ENCODE measurements around the gene RASAL2. TPM values are rescaled to one million over a fixed set of nuclear protein-coding genes. Genes with fewer than 3 reads are reported as not detected.

RASAL2 gene
- total RNA-seq, 1 experiment from 2014 or later: not detected

DNA sequence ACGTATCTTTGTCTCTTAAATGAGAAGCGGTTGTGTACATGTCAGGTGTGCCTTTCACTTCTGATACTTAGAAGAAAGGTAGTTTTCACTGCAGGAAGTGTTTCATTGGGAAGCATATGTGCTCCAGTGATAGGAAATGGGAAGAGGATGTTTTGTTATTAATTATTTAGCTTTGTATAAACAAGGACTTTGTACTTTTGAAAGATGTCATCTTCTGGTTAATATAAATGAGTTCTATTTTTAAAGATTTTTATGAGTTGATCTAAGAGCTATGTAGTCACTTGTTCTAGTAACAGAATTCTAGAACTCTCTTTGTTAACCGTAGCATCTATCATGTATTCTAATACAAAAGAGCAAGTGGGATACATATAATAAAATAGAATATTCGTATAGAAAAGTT lies 130.5 kb downstream of the RASAL2 start:
- Histone ChIP-seq H3K4me2 (ENCODE audit: low read depth, low read length, poor library complexity, severe bottlenecking) (no peak overlapping the region), H3K9ac (ENCODE audit: low read length) (no peak overlapping the region), H3K36me3 (ENCODE audit: insufficient read depth, low read length) (no peaks in the 10 kb centered on the region), H3K4me1 (ENCODE audit: low read length) (no peaks in the 10 kb centered on the region), H3K27me3 (ENCODE audit: low read length) (no peaks in the 10 kb centered on the region), H4K20me1 (ENCODE audit: insufficient read depth, low read depth, low read length) (no peaks in the 10 kb centered on the region), H3K9me3 (ENCODE audit: low read length) (no peaks in the 10 kb centered on the region), H3K79me2 (ENCODE audit: low read length) (no peaks in the 10 kb centered on the region), H3K4me3 (ENCODE audit: low read length) (no peak overlapping the region), H3K27ac (ENCODE audit: low read length) (no peak overlapping the region), H3K9me2 (replicated peaks; ENCODE audit: insufficient read depth, low read length) (no peaks in the 10 kb centered on the region), H2AFZ (ENCODE audit: low read length) (no peak overlapping the region)
- DNase-seq: no peak

DNA sequence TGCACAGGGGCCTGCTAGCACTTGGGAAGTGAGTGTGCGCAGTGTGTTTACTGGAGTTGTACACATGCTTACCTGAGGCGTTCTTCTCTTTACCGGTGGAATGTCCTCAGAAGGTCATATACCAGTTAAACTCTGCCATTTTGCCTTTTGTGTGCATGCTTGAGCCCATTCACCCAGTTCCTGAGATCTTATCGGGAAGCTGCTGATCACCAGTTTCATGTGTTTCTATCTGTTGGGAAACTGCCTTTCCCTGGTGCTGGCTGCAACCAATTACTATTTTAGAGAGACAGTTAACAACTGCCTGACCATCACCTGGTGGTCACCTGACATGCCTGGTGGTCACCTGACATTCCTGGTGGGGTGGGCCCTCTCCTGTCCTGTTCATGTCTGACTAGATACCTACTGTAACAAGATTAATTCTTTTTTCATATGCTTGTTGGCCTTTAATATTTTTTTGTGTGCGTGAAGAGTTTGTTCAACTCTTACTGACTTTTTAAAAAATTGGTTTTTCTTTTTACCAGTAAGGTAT lies 137.0 kb downstream of the RASAL2 start:
- Histone ChIP-seq H3K9me2 (replicated peaks; ENCODE audit: insufficient read depth, low read length) (no peaks in the 10 kb centered on the region), H3K27me3 (ENCODE audit: low read length) (no peaks in the 10 kb centered on the region), H3K27ac (ENCODE audit: low read length) (no peak overlapping the region), H3K9me3 (ENCODE audit: low read length) (no peaks in the 10 kb centered on the region), H4K20me1 (ENCODE audit: insufficient read depth, low read depth, low read length) (no peaks in the 10 kb centered on the region), H3K36me3 (ENCODE audit: insufficient read depth, low read length) (no peaks in the 10 kb centered on the region), H3K79me2 (ENCODE audit: low read length) (no peaks in the 10 kb centered on the region), H3K4me3 (ENCODE audit: low read length) (no peak overlapping the region), H3K4me2 (ENCODE audit: low read depth, low read length, poor library complexity, severe bottlenecking) (no peak overlapping the region), H2AFZ (ENCODE audit: low read length) (no peak overlapping the region), H3K9ac (ENCODE audit: low read length) (no peak overlapping the region), H3K4me1 (ENCODE audit: low read length) (no peaks in the 10 kb centered on the region)
- DNase-seq: no peak

DNA sequence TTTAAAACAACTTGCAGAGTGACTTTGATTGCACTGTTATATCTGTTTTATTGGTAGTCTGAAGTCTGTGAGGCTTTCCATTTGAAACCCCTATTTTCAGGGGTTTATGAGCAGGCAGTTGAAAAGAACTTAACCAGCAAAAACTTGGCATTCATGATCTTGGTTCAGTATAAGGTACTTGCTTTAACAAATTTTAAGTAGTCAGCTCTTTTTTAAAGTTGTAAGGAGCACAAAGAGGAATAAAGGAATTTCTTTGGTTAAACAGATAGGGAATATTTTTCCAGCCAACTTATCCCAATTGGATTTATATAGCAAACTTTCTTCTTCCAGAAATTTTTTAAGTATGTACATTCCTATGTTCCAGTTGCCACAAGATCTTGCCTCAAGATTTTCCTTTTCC lies 138.2 kb downstream of the RASAL2 start:
- no peak for DNase-seq
- H2AFZ ChIP-seq (ENCODE audit: low read length): no peak overlapping the region
- no peaks in the 10 kb centered on the region for H3K9me2 ChIP-seq (replicated peaks; ENCODE audit: insufficient read depth, low read length)
- H3K9me3 ChIP-seq (ENCODE audit: low read length): no peaks in the 10 kb centered on the region
- no peak overlapping the region for H3K9ac ChIP-seq (ENCODE audit: low read length)
- no peaks in the 10 kb centered on the region for H3K36me3 ChIP-seq (ENCODE audit: insufficient read depth, low read length)
- H3K4me3 ChIP-seq (ENCODE audit: low read length): no peak overlapping the region
- H3K4me2 ChIP-seq (ENCODE audit: low read depth, low read length, poor library complexity, severe bottlenecking): no peak overlapping the region
- no peaks in the 10 kb centered on the region for H4K20me1 ChIP-seq (ENCODE audit: insufficient read depth, low read depth, low read length)
- no peaks in the 10 kb centered on the region for H3K79me2 ChIP-seq (ENCODE audit: low read length)
- no peaks in the 10 kb centered on the region for H3K27me3 ChIP-seq (ENCODE audit: low read length)
- no peaks in the 10 kb centered on the region for H3K4me1 ChIP-seq (ENCODE audit: low read length)
- no peak overlapping the region for H3K27ac ChIP-seq (ENCODE audit: low read length)

DNA sequence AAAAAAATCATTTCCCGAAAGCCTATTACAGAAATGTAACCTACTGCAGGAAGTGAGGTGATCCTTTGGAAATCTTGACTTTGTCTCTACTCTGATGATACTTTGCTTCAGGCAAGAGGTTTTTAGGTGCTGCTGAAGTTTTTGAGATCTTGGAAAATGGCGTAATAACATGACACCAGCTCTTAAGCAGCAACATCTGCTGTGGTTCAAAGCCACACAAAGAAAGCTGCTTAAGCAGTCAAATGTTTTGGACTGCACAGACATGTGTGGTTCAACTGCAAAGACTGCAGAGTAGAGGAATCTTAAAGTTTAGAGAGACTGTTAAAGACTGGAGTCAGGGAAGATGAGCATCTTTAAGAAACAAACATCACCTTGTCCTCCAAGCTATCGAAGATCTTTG lies 139.0 kb downstream of the RASAL2 start:
- Histone ChIP-seq H3K9me2 (replicated peaks; ENCODE audit: insufficient read depth, low read length) (no peaks in the 10 kb centered on the region), H3K27ac (ENCODE audit: low read length) (no peak overlapping the region), H3K4me2 (ENCODE audit: low read depth, low read length, poor library complexity, severe bottlenecking) (no peak overlapping the region), H2AFZ (ENCODE audit: low read length) (no peak overlapping the region), H3K9me3 (ENCODE audit: low read length) (no peaks in the 10 kb centered on the region), H3K36me3 (ENCODE audit: insufficient read depth, low read length) (no peaks in the 10 kb centered on the region), H3K4me3 (ENCODE audit: low read length) (no peak overlapping the region), H3K4me1 (ENCODE audit: low read length) (no peaks in the 10 kb centered on the region), H3K9ac (ENCODE audit: low read length) (no peak overlapping the region), H4K20me1 (ENCODE audit: insufficient read depth, low read depth, low read length) (no peaks in the 10 kb centered on the region), H3K27me3 (ENCODE audit: low read length) (no peaks in the 10 kb centered on the region), H3K79me2 (ENCODE audit: low read length) (no peaks in the 10 kb centered on the region)
- DNase-seq: no peak

DNA sequence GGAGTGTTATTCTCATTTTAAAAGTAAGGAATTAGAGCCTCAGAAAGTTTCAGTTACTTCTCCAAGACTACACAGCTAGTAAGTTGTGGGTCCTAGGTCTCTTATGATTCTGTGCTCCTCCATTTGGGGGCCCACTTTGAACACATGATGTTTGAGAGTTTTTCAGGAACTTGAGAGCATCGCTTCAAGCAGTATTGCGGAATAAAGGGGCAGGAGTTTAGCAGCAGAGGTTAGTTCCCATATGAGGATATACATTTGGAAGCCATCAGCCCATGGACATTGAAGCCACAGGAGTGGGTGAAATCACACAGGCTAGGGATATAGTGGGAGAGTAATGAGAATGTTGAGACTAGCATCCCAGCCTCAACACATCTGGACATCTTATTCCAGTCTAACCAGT lies 143.2 kb downstream of the RASAL2 start:
- Histone ChIP-seq H3K9me2 (replicated peaks; ENCODE audit: insufficient read depth, low read length) (no peaks in the 10 kb centered on the region), H3K36me3 (ENCODE audit: insufficient read depth, low read length) (no peaks in the 10 kb centered on the region), H3K9ac (ENCODE audit: low read length) (no peak overlapping the region), H3K4me1 (ENCODE audit: low read length) (no peaks in the 10 kb centered on the region), H4K20me1 (ENCODE audit: insufficient read depth, low read depth, low read length) (no peaks in the 10 kb centered on the region), H3K9me3 (ENCODE audit: low read length) (no peaks in the 10 kb centered on the region), H3K27me3 (ENCODE audit: low read length) (no peaks in the 10 kb centered on the region), H3K27ac (ENCODE audit: low read length) (no peak overlapping the region), H3K4me2 (ENCODE audit: low read depth, low read length, poor library complexity, severe bottlenecking) (no peak overlapping the region), H3K79me2 (ENCODE audit: low read length) (no peaks in the 10 kb centered on the region), H2AFZ (ENCODE audit: low read length) (no peak overlapping the region), H3K4me3 (ENCODE audit: low read length) (no peak overlapping the region)
- no peak for DNase-seq

DNA sequence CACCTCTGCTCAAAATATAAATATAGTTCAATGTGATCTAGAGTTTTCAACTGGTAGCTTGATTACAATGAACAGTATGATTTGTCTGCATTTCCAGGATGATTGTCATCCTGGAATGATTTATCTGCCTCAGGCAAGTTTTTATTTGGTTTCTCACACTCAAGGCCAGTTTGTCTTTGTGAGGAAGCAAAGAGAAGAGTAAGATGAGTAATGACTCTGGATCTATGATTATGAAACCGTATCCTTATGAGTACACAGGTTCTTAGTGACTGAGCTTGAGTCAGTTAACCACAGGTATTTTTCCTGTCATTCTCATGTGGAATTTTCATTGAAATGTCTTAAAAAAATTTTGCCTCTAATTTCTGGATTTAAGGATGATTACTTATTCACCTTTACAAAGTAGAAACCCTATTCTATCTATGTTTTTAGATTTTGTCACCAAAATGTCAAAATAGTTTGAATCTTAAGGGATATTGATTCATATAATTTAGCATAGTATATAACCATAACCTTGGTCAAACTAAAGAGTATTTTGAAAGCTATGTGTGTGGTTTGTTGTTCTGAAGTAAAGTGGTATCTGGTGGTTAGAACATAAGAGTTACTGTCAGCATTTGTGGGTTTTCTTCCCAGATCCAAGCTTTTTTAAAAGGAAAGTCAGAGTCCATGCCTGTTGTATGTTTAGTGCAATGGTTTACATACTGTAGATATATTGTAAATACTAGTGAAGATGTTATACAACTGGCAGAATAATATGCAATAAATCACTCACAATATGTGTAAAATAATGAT lies 145.0 kb downstream of the RASAL2 start:
- Histone ChIP-seq H3K27ac (ENCODE audit: low read length) (no peak overlapping the region), H3K9ac (ENCODE audit: low read length) (no peak overlapping the region), H3K4me1 (ENCODE audit: low read length) (no peaks in the 10 kb centered on the region), H4K20me1 (ENCODE audit: insufficient read depth, low read depth, low read length) (no peaks in the 10 kb centered on the region), H3K27me3 (ENCODE audit: low read length) (no peaks in the 10 kb centered on the region), H3K4me3 (ENCODE audit: low read length) (no peak overlapping the region), H3K9me2 (replicated peaks; ENCODE audit: insufficient read depth, low read length) (no peaks in the 10 kb centered on the region), H3K4me2 (ENCODE audit: low read depth, low read length, poor library complexity, severe bottlenecking) (no peak overlapping the region), H3K79me2 (ENCODE audit: low read length) (no peaks in the 10 kb centered on the region), H3K9me3 (ENCODE audit: low read length) (no peaks in the 10 kb centered on the region), H3K36me3 (ENCODE audit: insufficient read depth, low read length) (no peaks in the 10 kb centered on the region), H2AFZ (ENCODE audit: low read length) (no peak overlapping the region)
- no peak for DNase-seq

DNA sequence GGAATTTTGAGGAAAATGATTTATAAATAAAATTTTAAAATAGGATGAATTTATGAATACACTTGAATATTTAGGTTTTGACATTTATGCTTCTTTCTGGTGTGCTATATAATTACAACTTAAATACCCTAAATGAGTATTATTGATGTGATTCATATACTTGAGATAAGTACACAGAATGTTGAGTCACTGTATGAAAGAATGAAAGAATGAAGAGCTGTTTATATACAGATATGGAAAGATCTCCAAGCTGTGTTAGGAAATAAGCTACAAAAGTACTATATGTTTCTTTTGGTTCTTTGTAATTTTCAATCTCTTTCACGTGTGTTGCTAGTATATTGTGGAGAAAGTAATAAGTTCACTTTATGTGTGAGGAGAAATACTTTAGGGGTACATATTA lies 147.2 kb downstream of the RASAL2 start:
- Histone ChIP-seq H3K36me3 (ENCODE audit: insufficient read depth, low read length) (no peaks in the 10 kb centered on the region), H3K27me3 (ENCODE audit: low read length) (no peaks in the 10 kb centered on the region)

DNA sequence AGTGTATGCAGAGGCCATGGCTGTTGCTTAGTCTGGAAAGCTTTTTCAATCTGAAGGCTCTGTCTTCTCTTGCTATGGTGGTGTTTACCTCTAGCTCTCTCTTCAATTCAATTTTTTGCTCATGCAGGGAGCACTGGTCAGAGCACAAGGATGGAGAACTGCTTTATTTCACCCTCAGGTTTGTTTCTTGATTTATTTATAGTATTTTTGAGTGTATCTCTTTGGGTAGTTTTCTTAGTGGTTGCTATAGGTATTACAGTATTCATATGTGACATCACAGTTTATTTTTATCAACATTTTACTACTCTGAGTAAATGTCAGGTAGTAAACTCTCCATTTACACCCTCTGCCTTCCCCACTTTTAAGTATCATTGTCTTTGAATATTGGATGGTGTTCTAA lies 147.9 kb downstream of the RASAL2 start:
- Histone ChIP-seq H3K79me2 (ENCODE audit: low read length) (no peaks in the 10 kb centered on the region), H4K20me1 (ENCODE audit: insufficient read depth, low read depth, low read length) (no peaks in the 10 kb centered on the region), H3K4me1 (ENCODE audit: low read length) (no peaks in the 10 kb centered on the region), H3K27me3 (ENCODE audit: low read length) (no peaks in the 10 kb centered on the region), H3K9me3 (ENCODE audit: low read length) (no peaks in the 10 kb centered on the region), H3K4me3 (ENCODE audit: low read length) (no peak overlapping the region), H3K4me2 (ENCODE audit: low read depth, low read length, poor library complexity, severe bottlenecking) (no peak overlapping the region), H3K9ac (ENCODE audit: low read length) (no peak overlapping the region), H3K36me3 (ENCODE audit: insufficient read depth, low read length) (no peaks in the 10 kb centered on the region), H2AFZ (ENCODE audit: low read length) (no peak overlapping the region), H3K9me2 (replicated peaks; ENCODE audit: insufficient read depth, low read length) (no peaks in the 10 kb centered on the region), H3K27ac (ENCODE audit: low read length) (no peak overlapping the region)
- DNase-seq: no peak

More for the DNA sequence above, 147.2 kb downstream of the RASAL2 start:
- no peak overlapping the region for H2AFZ ChIP-seq (ENCODE audit: low read length)
- no peaks in the 10 kb centered on the region for H3K79me2 ChIP-seq (ENCODE audit: low read length)
- no peaks in the 10 kb centered on the region for H3K9me2 ChIP-seq (replicated peaks; ENCODE audit: insufficient read depth, low read length)
- H4K20me1 ChIP-seq (ENCODE audit: insufficient read depth, low read depth, low read length): no peaks in the 10 kb centered on the region
- H3K9ac ChIP-seq (ENCODE audit: low read length): no peak overlapping the region
- no peaks in the 10 kb centered on the region for H3K4me1 ChIP-seq (ENCODE audit: low read length)
- H3K4me2 ChIP-seq (ENCODE audit: low read depth, low read length, poor library complexity, severe bottlenecking): no peak overlapping the region
- no peak overlapping the region for H3K4me3 ChIP-seq (ENCODE audit: low read length)
- DNase-seq: no peak
- H3K9me3 ChIP-seq (ENCODE audit: low read length): no peaks in the 10 kb centered on the region
- no peak overlapping the region for H3K27ac ChIP-seq (ENCODE audit: low read length)
